Breast epithelium (tissue), 4 donors: ENCODE results near the gene KCNG2. TPM values are rescaled to one million over a fixed set of nuclear protein-coding genes. Genes with fewer than 3 reads are reported as not detected.

Source experiments
- DNase-seq, 2 donors: peaks; one replicate each; pipeline ENCODE4 v3.0.0-alpha.2; 2019; ENCODE audit warnings: low spot score in 2 of 2
- H3K27ac ChIP-seq, 2 donors: fragments of 200-600 bp; sonication (generic) in 1 of 2; one replicate each; pipeline ENCODE4 v1.5.1; 2016 to 2019; ENCODE audit warnings: mild to moderate bottlenecking in 1 of 2
- H3K27me3 ChIP-seq, 2 donors: fragments of 200-600 bp; sonication (generic) in 1 of 2; one replicate each; pipeline versions ENCODE4 v1.5.1 to v1.6.0; 2017 to 2019; ENCODE audit warnings: control low read depth in 1 of 2, mild to moderate bottlenecking in 1 of 2
- H3K36me3 ChIP-seq: fragments of 200-600 bp; one replicate; pipeline ENCODE4 v1.5.1; 2019
- H3K4me1 ChIP-seq, 2 donors: fragments of 200-600 bp; sonication (generic); one replicate each; pipeline ENCODE4 v1.5.1; 2016 to 2019; ENCODE audit warnings: control low read depth in 1 of 2
- H3K4me3 ChIP-seq, 3 donors: fragments of 200-600 bp; sonication (generic); 1 replicate in 2 of 3; 2 replicates in 1 of 3; pipeline ENCODE4 v1.5.1; 2016 to 2019; ENCODE audit warnings: mild to moderate bottlenecking in 3 of 3, moderate library complexity in 2 of 3
- H3K9me3 ChIP-seq, 2 donors: fragments of 200-600 bp; sonication (generic) in 1 of 2; one replicate each; pipeline ENCODE4 v1.5.1; 2016 to 2019; ENCODE audit warnings: control low read depth in 1 of 2
- CTCF ChIP-seq, 3 donors: fragments of 450-650 bp; IDR thresholded peaks; one replicate each; pipeline ENCODE4 v1.5.1; 2016 to 2017; ENCODE audit warnings: antibody characterized with exemption in 3 of 3, mild to moderate bottlenecking in 3 of 3, moderate library complexity in 3 of 3
- POLR2A ChIP-seq: fragments of 450-650 bp; IDR thresholded peaks from one replicate; pipeline ENCODE4 v1.6.1; 2016; ENCODE audit warnings: antibody characterized with exemption, mild to moderate bottlenecking, moderate library complexity
- POLR2AphosphoS5 ChIP-seq, 3 donors: sonication (generic); formaldehyde crosslinking; IDR thresholded peaks; one replicate each; pipeline ENCODE4 v1.6.1; 2017; ENCODE audit warnings: antibody characterized with exemption in 3 of 3
- intact Hi-C: fragments of 100-400 bp; cut with DNase I; formaldehyde crosslinking; loops from one replicate; pipeline ENCODE4 v1.15.1; 2023; ENCODE audit warnings: low total_unique reads
- total RNA-seq, 3 donors: library from RNA; depleted of rRNA; stranded (reverse); fragments of >200 nt; gene quantifications; one replicate each; pipeline ENCODE4 v1.1.0, GENCODE V29; 2016

The KCNG2 gene
- total RNA-seq, 3 donors from 2014 or later: 0.32 to 1.6 (median 0.66) TPM

- H3K9me3 ChIP-seq: no peaks in the 10 kb centered on the region
- H3K36me3 ChIP-seq: peaks cover 7% of the 10 kb centered on the region
- H3K4me1 ChIP-seq: no peaks in the 10 kb centered on the region
- intact Hi-C loops: no loop called here
- H3K4me3 ChIP-seq: no peak overlapping the region
- H3K27me3 ChIP-seq: no peaks in the 10 kb centered on the region
- no peak overlapping the region for H3K27ac ChIP-seq
- peak; percentile 16 to 43 for DNase-seq
- TF ChIP-seq POLR2AphosphoS5 (IDR thresholded peaks at IDR 0.05) (no peak), POLR2A (no peak), CTCF (IDR thresholded peaks at IDR 0.05) (no peak)
Measured at GRCh38 chr18:79915161-79916127, 117.7 kb downstream of the KCNG2 start.

- H3K36me3 ChIP-seq: peaks cover 7% of the 10 kb centered on the region
- intact Hi-C loops: no loop called here
- TF ChIP-seq CTCF (IDR thresholded peaks at IDR 0.05) (no peak), POLR2AphosphoS5 (IDR thresholded peaks at IDR 0.05) (no peak), POLR2A (no peak)
- H3K27me3 ChIP-seq: no peaks in the 10 kb centered on the region
- no peak overlapping the region for H3K27ac ChIP-seq
- H3K9me3 ChIP-seq: no peaks in the 10 kb centered on the region
- DNase-seq: no peak
- H3K4me3 ChIP-seq: no peak overlapping the region
- H3K4me1 ChIP-seq: no peaks in the 10 kb centered on the region
Measured at GRCh38 chr18:79916128-79916494, 118.4 kb downstream of the KCNG2 start.

- TF ChIP-seq CTCF (IDR thresholded peaks at IDR 0.05) (no peak), POLR2AphosphoS5 (IDR thresholded peaks at IDR 0.05) (no peak), POLR2A (no peak)
- no peaks in the 10 kb centered on the region for H3K27me3 ChIP-seq
- no peak overlapping the region for H3K4me3 ChIP-seq
- intact Hi-C loops: no loop called here
- no peaks in the 10 kb centered on the region for H3K4me1 ChIP-seq
- peak; percentile 12 to 44 for DNase-seq
- H3K36me3 ChIP-seq: peaks cover 7% of the 10 kb centered on the region
- H3K27ac ChIP-seq: no peak overlapping the region
- no peaks in the 10 kb centered on the region for H3K9me3 ChIP-seq
Measured at GRCh38 chr18:79916546-79917168, 118.9 kb downstream of the KCNG2 start.

- Histone ChIP-seq H3K4me3 (no peak overlapping the region), H3K9me3 (no peaks in the 10 kb centered on the region), H3K27ac (no peak overlapping the region), H3K4me1 (no peaks in the 10 kb centered on the region), H3K27me3 (no peaks in the 10 kb centered on the region), H3K36me3 (peaks cover 7% of the 10 kb centered on the region)
- intact Hi-C loops: no loop called here
- DNase-seq: peak in 1 of 2 donors; percentile 39
- TF ChIP-seq POLR2A: no peak
- no peak for TF ChIP-seq CTCF (IDR thresholded peaks at IDR 0.05)
- no peak for TF ChIP-seq POLR2AphosphoS5 (IDR thresholded peaks at IDR 0.05)
Measured at GRCh38 chr18:79917169-79917852, 119.6 kb downstream of the KCNG2 start.
